Right renal pelvis (tissue), 4 donors: ENCODE results near the gene PHC2. TPM values are rescaled to one million over a fixed set of nuclear protein-coding genes. Genes with fewer than 3 reads are reported as not detected.

Source experiments
- DNase-seq, 4 donors: peaks; one replicate each; pipeline ENCODE4 v3.0.0-alpha.2; 2013; ENCODE audit warnings: low read depth in 4 of 4, low spot score in 3 of 4, missing footprints in 1 of 4
- polyA plus RNA-seq, 4 donors: library from polyadenylated mRNA; unstranded; fragments of 120-200 nt; gene quantifications; one replicate each; pipeline ENCODE4 v1.2.1, GENCODE V29; 2013; ENCODE audit not compliant: insufficient read length in 4 of 4

Gene PHC2
- polyA plus RNA-seq, 4 donors: 113 to 119 (median 116) TPM

DNA sequence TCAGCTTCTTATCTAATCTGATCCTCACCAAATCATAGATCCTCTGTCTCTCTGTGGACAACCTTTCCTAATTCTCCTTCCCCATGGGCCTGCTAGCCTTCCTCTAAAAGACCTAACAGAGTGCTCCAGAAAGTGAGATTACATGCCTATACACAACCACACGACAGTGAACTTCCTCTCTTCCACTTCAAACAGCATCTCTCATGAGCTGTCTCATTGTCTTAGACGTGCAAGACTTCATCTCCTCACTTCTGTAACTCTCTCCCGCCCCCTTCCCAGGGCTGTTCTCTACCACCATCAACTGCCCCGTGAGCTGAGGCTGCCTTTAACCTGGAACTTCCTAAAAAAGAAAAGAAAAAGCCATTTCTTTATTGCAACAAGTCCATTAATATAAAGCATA is 95.9 kb downstream of the PHC2 start:
- DNase-seq: no peak

DNA sequence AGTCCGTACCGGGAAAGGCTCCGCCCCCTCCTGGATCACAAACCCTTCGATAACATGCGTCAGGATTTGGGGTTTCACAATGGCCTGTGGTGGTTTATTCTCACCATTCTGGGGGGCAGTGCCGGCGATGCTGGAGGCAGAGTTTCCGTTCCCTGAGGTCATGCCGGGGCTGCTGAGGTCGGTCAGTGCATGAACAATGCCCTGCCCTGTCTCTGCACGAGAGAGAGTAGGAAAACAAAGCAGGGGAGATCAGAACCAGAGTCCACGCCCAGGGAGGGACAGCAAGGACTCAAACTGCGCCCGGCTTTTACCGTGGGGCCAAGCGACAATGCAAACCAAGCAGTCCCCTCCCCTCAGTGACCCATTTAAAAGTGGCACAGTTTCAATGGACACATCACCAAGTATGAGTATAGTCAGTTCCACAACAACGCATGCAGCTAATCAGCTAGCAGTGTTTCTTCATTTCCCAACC is 96.8 kb downstream of the PHC2 start:
- no peak for DNase-seq

DNA sequence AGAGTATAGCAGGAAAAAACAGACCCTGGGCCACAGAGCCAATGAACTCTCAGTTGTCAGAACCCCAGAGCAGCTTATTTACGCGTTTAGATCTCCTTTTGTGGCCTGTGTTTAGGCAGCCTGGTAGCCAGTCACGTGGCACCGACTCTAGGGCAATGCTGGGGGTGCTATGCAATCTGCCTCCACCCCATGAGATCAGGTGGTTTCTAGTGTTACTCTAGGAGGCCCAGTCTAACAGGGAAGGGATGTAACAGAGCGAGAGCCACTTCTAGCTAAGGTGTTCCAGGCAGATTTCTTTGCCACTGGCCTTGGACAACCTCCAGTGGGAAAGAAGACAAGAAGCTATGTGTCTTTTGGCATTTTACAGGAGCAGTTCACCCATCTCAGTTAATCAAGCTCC is 98.0 kb downstream of the PHC2 start:
- DNase-seq: no peak

DNA sequence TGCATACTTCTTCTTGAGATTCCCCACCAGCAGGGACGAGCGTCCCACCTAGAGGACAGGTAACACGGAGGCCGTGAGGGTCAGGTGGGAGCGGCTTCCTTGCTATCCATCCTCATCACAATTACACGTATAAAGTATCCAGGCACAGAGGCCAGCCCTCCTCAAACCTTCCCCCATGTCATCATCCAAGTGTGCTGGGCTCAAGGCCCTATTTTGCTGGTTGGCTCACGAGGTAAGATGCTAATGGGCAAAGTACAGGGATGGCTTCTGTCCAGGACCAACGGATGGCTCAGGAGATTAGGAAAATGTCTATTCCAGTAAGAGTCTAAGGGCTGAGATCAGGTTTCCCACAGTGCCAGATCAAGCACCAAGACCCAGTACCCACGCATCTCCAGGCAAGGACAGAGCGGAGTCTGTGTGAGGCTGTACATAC is 98.5 kb downstream of the PHC2 start:
- no peak for DNase-seq

DNA sequence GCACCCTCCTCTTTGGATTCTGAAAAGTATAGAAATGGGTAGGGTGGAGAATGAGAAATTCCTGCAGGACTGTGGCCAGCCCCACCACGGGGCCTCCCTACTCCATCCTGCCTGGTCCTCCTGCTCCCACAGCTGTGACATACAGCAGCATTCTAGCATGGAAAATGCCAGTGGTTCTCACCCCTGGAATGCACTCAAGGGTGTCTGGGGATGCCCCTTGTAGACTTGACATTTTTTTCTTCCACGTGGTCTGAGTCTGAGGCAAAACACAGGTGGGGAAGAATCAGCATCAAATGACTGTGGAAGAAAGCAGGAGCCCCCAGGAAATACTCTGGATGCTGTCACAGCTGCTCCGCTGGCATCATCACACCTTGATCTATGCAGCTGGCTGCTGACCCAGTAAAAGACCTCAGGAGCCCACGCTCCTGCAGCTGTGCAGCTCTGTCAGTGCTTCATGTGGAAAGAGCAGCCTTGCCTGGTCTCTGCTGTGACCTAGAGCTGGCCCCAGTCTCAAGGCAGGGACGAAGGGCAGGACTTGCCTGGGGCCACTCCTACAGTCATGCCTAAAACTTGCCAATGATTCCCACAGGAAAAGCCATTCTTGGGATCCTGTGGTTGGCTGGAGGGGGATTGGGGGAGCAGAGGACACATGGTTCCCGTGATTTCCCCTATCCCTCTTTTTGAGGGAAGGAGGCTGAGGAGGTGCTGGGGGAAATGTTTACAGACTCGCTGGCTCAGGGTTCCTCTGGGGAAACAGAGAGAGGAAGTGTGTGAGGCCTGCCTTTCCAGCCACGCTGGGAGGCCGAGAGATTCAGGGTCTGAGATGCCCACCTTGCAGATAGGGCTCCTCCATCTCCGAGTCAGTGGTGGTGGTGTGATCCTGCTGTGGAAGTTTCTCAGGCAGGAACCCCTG is 99.2 kb downstream of the PHC2 start:
- no peak for DNase-seq

DNA sequence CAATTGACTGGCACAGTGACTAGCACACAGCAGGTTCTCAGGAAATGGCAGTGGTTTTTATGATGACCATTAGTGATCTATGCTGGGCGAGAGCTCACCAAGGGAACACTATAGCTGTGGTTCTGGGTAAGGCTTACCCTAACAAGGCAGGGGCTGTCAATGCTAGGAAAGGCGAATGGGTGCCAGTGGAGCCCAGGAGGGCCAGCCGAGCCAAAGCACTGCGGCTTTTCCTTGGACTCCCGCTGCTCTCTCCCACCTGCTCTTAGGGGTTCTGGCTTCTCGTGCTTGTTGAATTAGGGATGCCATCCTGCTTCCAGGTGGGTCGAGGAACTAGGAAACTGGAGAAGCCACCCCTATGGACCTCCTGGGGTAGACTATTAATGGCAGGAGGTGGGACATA is 100.0 kb downstream of the PHC2 start:
- DNase-seq: no peak

DNA sequence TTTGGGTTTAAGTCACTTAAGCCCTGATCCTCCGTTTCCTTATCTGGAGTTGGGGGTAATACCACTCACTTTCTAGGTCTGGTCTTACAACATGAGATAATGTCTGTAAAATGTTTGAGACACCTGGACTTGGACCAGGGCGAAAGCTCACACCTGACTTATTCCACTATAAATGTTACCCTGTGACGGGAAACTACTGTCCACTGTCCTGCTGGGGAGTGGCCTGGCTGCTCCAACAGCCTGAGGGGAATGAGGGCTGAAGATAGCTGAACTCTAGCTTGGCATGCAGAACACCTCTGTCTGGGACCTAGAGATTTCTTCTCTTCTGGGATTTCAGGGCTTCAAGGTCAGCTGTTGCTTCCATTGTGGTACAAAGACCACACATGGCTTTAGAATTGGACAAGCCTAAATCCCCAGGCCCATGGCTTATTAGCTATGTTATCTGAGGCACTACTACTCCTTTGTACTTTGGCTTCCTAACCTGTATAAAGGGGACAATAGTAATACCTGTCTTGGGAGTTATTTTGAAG is 100.5 kb downstream of the PHC2 start:
- DNase-seq: no peak

DNA sequence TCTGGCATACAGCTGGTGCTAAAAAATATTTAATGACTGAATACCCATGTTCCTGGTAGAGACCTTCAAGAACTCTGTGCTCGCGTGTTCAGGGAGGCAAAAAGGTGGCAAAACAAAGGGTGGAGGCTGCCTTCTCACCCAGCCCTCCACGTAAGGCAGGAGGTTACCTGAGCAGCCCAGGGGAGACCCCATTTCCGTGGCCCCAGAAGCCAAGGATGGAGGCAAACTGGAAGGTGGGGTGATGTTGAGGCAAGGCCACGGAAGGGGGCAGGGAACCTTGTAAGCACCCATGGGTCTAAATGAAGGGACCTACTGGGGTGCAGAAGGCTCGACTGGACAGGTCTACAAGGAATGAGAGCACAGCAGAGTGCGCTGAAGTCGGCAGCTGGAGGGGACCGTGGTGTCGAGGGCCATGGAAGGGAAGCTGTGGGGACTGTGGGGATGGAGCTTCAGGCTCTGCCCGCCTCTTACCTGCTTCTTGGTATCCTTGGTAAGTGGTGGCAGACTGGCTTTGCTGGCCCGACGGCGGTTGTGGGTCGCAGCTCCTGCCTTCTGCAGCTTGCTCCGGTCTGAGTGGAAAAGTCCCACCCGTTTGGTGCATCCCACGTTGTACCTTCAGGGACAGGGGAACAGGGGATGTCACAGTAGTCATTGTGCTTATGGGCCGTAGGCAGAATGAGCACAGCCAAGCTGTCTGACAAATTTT is 101.1 kb downstream of the PHC2 start:
- no peak for DNase-seq

DNA sequence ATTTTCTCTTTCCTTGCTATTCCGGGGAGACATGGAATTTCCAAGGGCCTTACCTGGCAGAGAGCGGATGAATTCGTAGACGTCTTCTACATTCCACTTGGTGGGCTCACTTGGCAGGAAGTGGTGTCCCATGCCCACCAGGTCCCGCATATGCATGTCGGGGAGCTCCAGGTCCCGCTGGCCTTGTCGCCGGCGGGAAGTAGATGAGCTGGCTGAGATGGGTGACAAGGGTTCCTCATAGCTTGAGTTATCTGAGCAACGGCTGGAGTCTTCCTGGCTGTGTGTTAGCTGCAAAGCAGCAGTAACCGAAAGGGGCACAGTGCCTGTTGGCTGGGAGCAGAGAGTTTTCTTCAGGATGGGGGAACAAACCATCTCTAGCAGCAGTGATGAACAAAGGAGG is 102.1 kb downstream of the PHC2 start:
- DNase-seq: no peak

DNA sequence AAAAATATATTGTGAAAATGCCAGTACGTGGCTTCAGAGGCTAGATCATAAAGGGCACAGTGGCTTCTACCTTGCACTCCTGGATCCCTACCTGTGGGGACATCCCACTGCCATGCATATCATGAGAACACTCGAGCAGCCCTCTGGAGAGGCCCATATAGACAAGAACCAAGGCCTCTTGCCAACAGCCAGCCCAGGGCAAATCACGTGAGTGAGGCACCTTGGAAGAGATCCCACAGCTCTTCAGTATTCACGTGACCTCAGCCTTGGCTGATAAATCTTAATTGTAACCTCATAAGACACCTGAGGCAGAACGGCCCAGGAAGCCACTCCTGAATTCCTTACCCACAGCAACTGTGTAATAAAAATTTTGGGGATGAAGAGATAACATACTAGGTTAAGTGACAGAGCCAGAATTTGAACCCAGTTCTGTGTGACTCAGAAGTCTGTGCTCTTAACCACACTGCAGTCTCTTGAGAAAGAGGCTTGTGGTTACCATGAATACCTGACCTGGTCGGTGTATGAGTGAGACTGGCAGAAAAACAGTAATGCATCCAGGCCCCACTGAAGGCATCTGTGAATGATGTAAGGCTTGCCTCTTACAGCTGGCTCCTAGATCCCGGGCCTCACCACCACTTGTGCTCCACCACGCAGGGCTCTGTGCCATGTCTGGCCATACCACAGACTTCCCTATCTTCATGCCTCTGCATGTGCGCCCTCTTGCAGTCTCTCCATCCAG is 103.1 kb downstream of the PHC2 start:
- DNase-seq: no peak

DNA sequence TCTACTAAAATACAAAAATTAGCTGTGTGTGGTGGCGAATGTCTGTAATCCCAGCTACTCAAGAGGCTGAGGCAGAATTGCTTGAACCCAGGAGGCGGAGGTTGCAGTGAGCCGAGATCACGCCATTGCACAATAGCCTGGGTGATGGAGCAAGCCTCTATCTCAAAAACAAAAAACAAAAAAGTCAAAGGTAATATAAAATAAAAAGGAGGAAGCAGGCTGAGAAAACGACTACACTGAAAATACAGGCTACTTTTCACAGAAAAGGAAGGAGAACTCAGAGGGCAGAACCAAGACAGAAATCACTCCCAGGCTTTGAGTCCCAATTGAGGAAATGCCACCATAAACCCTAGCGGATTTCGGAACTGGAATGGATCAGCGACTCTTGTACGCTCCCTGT is 104.1 kb downstream of the PHC2 start:
- no peak for DNase-seq

DNA sequence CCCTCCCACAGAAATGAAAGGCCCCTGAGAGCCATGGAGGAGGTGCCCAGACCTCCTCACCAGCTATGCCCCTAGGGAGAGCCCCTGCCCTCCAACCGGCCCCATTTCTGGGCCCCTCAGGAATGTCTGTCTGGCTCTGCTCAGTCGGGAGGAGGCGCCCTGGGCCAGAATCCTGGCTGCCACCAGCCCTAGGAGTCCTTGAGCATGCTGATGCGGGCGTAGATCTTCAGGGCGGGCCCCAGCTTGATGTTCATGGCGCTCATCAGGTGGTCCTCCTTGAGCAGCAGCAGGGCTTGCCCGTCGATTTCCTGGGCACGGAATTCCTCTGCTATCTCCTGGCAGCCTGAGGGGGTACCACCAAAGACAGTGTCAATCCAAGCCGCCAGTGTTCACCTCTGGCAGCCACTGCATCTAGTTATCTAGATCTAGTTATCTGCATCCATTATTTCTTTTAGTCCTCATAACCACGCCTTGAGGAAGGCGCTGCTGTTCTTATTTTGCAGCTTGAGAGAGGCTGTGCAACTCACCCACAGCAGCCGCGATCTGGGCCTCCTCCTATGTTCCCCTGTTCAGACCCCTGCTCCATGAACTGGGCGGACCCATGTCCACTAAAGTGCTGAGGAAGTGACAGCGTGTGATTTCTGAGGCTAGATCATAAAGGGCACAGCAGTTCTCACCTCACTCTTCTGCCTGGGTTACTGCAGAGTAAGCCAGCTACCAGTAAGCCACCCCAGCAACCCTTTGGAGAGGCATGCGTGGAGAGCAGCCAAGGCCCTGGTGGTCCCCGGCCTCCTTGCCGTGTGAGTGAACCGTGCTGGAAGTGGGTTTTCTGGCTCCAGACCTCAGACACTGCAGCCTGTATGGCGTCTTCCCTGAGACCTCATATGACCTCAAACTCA is 106.0 kb downstream of the PHC2 start:
- DNase-seq: no peak

DNA sequence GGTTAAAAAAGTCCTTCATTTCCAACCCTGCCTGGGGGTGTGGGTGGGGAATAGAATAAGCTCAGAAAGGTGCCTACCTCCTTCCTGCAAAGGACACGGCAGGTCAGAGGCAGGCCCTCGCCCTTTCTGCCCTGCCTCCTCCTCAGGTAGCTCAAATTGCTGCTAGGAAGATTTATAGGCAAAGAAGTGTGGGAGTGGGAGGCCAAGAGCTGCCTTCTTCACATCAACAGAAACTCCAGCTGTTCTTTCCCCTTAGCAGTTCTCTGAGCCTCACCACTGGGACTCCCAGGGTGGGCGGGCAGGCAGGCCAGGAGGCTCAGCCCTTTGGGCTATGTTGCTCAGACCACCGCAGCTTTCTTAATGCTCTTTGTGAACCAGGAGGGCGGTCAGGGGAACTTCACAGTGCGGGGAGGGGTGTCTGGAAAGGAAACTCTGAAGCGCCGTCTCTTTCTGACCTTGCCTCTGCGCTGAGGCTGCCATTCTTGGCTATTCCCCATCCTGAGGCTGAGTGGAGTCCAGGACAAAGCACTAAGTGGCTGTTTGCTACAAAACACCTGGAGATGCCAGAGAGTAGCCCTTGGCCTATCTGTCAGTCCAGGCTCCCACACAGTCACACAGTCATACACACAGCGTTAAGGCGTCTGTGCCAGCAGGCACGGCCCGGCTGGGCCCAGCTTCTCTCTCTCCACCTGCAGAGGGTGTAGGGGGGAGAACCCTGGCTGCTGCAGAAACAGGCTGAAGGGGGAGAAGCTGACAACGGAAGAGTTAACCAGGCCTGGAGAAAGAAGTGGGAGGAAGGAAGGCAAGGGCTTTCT is 107.0 kb downstream of the PHC2 start:
- DNase-seq: no peak

DNA sequence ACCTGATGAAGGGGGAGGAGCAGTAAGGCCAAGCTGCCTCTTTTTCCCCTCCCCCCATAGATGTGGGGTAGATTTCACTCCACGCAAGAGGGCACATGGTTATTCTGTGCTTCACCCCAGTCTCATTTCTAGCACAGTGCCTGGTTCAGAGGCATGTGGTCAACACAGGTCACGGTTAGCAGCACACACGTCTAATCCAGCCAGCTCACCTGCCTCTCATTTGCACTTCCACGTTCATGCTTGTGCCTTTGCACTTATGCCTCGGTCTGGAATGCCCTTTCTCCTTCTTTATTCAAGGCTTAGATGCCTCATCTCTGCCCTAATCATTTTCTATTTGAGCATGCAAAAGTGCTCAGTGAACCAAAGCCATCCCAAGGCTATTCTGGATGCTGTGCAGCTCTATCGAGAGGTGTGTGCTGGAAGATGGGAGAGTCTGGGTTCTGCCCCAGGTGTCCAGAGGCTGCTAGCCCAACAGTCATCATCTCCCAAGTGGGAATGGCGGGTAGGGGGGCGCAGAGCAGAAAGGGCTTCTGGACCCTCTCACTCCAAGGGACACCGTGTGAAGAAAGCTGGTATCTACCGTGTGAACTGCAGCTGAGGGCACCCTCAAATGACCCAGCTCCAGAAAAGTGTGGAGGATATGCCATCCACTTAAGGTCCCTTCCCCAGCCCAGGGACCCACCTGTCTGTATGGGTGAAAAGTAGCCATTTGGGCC is 107.9 kb downstream of the PHC2 start:
- DNase-seq: no peak

DNA sequence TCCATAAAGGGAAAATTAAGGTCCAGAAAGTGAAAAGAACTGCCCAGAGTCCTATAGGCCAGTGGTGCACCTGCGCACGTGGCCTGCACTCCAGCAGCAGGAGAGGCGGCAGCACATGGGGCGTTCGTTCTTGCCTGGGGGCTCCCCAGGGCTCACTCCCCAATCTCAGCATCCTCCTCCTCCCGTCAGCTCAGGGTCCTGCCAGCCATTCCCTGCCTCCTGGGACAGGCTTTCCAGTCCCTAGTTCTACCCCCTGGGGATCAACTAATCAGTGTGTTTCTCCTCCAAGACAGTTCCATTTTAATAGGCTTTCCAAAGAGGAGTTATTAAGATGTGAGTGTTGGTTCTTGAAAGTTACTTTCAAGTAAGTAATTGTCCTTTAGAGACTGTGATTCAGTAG is 108.8 kb downstream of the PHC2 start:
- no peak for DNase-seq

DNA sequence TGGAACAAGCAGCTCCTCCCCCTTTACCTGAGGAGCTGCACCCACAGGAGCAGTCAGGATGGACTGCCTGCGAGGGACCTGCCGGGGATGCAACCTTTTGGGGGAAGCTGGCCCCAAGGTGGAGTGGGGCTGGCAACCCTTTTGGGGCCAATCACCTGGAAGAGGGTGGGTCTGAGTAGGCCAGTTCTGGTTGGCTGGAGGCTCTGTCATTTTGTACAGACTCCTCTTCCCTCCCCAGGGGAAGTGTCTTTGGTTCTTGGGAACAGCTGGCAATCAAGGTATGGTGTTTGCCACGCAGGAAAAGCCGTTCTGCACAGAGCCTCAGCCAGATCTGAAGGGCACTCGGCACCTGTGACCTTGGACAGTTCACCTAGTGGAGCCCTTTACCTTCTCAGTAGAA is 109.7 kb downstream of the PHC2 start:
- no peak for DNase-seq

DNA sequence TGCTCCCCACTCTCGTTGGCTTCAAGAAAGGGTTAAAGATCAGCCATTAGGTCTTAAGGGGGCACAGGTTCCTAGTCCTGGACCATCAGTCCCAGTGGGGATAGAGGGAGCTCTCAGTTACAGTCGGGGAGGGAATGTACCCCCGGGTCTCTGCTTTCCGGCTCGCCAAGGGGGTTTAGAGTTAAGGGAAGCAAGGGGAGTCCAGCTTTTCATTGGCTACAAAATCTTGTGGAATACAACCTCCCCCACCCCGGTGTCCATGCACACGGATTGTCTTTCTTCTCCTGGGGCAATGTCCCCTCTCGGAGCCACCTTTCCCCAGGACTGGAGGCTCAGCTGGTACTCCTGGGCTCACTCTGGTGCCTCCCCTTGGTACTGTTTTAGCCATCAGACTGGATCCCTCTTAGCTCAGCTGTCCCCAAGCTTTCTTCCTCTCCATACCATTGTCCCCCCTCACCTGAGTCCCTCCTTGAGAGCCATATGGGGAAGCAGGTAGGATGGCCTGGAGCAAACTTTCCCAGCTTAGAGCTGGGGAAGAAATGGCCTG is 110.2 kb downstream of the PHC2 start, which contains the start of gene A3GALT2:
Gene A3GALT2, minus strand, starts transcription at position 480 of the 547 bp plus-strand sequence. Its CDS starts 0 bp downstream, at position 480.
- DNase-seq: no peak
